Measurements from ENCODE around the gene MAFG.
"Not testable (repeated sequence)": the region's sequence is repeated elsewhere in the genome, so short reads cannot be mapped to it uniquely, and the experiment has no call there.

MAFG gene

DNA sequence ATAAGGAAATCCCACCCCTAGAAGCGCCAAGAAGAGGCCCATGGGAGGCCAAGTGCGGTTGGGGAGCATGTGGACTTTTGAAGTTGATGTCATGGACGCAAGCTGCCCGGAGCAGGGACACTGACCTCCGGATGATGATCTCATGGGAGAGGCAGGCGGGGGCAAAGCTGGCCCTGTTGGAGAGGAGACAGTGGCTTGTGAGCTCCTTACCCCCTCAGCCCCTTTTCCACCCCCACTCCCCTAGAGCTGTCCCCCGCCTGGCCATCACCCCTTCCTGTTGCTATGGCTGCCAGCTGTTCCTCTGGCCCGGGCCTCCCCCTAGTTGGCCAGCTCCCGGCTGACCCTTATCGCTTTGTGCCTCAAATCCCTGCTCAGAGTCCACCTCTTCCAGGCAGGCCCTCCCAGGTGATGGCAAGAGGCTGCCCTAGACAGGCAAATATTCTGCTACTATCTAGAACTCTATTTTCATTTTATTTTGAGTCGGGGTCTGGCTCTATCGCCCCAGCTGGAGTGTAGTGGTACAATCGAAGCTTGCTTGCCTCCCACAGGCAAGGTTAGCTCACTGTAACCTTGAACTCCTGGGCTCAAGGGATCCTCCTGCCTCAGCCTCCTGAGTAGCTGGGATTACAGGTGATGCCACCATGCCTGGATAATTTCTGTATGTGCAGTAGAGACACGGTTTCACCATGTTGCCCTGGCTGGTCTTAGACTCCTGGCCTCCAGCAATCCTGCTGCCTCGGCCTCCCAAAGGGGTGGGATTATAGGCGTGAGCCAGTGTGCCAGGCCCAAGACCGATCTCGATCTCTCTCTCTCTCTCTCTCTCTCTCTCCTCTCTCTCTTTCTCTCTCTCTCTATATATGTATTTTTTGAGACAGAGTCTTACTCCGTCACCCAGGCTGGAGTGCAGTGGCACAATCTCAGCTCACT, 26.9 kb upstream of the MAFG start:
- TF ChIP-seq ZFP30 (CRISPR knock-in tag; IDR thresholded peaks at IDR 0.05) = no peak
- TF ChIP-seq, protein P1, sequence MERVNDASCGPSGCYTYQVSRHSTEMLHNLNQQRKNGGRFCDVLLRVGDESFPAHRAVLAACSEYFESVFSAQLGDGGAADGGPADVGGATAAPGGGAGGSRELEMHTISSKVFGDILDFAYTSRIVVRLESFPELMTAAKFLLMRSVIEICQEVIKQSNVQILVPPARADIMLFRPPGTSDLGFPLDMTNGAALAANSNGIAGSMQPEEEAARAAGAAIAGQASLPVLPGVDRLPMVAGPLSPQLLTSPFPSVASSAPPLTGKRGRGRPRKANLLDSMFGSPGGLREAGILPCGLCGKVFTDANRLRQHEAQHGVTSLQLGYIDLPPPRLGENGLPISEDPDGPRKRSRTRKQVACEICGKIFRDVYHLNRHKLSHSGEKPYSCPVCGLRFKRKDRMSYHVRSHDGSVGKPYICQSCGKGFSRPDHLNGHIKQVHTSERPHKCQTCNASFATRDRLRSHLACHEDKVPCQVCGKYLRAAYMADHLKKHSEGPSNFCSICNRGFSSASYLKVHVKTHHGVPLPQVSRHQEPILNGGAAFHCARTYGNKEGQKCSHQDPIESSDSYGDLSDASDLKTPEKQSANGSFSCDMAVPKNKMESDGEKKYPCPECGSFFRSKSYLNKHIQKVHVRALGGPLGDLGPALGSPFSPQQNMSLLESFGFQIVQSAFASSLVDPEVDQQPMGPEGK (CRISPR knock-in tag; IDR thresholded peaks at IDR 0.05; ENCODE audit: borderline replicate concordance) = no peak
- TF ChIP-seq ZFP3 (CRISPR knock-in tag; IDR thresholded peaks at IDR 0.05) = no peak
- no peak for TF ChIP-seq RARB (CRISPR knock-in tag; IDR thresholded peaks at IDR 0.05)
- no peak for TF ChIP-seq ESRRG (CRISPR knock-in tag; IDR thresholded peaks at IDR 0.05)
- no peak for TF ChIP-seq SNAI2 (CRISPR knock-in tag; IDR thresholded peaks at IDR 0.05)
- TF ChIP-seq GLIS3 (CRISPR knock-in tag; IDR thresholded peaks at IDR 0.05) = no peak
- TF ChIP-seq OSR1 (CRISPR knock-in tag; IDR thresholded peaks at IDR 0.05) = no peak
- TF ChIP-seq, protein P2, sequence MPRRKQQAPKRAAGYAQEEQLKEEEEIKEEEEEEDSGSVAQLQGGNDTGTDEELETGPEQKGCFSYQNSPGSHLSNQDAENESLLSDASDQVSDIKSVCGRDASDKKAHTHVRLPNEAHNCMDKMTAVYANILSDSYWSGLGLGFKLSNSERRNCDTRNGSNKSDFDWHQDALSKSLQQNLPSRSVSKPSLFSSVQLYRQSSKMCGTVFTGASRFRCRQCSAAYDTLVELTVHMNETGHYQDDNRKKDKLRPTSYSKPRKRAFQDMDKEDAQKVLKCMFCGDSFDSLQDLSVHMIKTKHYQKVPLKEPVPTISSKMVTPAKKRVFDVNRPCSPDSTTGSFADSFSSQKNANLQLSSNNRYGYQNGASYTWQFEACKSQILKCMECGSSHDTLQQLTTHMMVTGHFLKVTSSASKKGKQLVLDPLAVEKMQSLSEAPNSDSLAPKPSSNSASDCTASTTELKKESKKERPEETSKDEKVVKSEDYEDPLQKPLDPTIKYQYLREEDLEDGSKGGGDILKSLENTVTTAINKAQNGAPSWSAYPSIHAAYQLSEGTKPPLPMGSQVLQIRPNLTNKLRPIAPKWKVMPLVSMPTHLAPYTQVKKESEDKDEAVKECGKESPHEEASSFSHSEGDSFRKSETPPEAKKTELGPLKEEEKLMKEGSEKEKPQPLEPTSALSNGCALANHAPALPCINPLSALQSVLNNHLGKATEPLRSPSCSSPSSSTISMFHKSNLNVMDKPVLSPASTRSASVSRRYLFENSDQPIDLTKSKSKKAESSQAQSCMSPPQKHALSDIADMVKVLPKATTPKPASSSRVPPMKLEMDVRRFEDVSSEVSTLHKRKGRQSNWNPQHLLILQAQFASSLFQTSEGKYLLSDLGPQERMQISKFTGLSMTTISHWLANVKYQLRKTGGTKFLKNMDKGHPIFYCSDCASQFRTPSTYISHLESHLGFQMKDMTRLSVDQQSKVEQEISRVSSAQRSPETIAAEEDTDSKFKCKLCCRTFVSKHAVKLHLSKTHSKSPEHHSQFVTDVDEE (CRISPR knock-in tag; IDR thresholded peaks at IDR 0.05) = no peak
- TF ChIP-seq, protein P3, sequence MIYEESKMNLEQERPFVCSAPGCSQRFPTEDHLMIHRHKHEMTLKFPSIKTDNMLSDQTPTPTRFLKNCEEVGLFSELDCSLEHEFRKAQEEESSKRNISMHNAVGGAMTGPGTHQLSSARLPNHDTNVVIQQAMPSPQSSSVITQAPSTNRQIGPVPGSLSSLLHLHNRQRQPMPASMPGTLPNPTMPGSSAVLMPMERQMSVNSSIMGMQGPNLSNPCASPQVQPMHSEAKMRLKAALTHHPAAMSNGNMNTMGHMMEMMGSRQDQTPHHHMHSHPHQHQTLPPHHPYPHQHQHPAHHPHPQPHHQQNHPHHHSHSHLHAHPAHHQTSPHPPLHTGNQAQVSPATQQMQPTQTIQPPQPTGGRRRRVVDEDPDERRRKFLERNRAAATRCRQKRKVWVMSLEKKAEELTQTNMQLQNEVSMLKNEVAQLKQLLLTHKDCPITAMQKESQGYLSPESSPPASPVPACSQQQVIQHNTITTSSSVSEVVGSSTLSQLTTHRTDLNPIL (CRISPR knock-in tag; IDR thresholded peaks at IDR 0.05; ENCODE audit: low read depth) = no peak
- TF ChIP-seq TCF4 (CRISPR knock-in tag; IDR thresholded peaks at IDR 0.05; ENCODE audit: borderline replicate concordance) = no peak
- no peak for TF ChIP-seq ZNF565 (CRISPR knock-in tag; conservative IDR thresholded peaks at IDR 0.05; ENCODE audit: low read depth)
- no peak for TF ChIP-seq TOX (CRISPR knock-in tag; IDR thresholded peaks at IDR 0.05; ENCODE audit: borderline replicate concordance)
- TF ChIP-seq, protein P4, sequence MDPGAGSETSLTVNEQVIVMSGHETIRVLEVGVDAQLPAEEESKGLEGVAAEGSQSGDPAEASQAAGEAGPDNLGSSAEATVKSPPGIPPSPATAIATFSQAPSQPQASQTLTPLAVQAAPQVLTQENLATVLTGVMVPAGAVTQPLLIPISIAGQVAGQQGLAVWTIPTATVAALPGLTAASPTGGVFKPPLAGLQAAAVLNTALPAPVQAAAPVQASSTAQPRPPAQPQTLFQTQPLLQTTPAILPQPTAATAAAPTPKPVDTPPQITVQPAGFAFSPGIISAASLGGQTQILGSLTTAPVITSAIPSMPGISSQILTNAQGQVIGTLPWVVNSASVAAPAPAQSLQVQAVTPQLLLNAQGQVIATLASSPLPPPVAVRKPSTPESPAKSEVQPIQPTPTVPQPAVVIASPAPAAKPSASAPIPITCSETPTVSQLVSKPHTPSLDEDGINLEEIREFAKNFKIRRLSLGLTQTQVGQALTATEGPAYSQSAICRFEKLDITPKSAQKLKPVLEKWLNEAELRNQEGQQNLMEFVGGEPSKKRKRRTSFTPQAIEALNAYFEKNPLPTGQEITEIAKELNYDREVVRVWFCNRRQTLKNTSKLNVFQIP (CRISPR knock-in tag; IDR thresholded peaks at IDR 0.05; ENCODE audit: borderline replicate concordance, low read depth) = no peak
- TF ChIP-seq ZC3H10 (CRISPR knock-in tag; IDR thresholded peaks at IDR 0.05) = no peak
- no peak for TF ChIP-seq CSDC2 (CRISPR knock-in tag; IDR thresholded peaks at IDR 0.05)
- TF ChIP-seq BACH2 (CRISPR knock-in tag; IDR thresholded peaks at IDR 0.05; ENCODE audit: borderline replicate concordance) = no peak
- TF ChIP-seq ZNF70 (CRISPR knock-in tag; IDR thresholded peaks at IDR 0.05) = no peak
- TF ChIP-seq ARNTL (CRISPR knock-in tag; IDR thresholded peaks at IDR 0.05; ENCODE audit: borderline replicate concordance, low read depth) = no peak
- no peak for ATAC-seq

DNA sequence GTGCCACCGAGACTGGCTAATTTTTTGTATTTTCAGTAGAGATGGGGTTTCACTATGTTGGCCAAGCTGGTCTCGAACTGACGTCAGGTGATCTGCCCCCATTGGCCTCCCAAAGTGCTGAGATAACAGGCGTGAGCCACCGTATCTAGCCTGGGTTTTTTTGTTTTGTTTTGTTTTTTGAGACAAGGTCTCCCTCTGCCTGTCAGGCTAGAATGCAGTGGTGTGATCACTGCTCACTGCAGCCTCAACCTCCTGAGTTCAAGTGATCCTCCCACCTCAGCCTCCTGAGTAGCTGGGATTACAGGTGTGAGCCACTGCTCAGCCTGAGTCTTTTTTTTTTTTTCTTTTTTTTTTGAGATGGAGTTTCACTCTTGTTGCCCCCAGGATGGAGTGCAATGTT, 25.9 kb upstream of the MAFG start:
- not testable (repeated sequence) for ATAC-seq

DNA sequence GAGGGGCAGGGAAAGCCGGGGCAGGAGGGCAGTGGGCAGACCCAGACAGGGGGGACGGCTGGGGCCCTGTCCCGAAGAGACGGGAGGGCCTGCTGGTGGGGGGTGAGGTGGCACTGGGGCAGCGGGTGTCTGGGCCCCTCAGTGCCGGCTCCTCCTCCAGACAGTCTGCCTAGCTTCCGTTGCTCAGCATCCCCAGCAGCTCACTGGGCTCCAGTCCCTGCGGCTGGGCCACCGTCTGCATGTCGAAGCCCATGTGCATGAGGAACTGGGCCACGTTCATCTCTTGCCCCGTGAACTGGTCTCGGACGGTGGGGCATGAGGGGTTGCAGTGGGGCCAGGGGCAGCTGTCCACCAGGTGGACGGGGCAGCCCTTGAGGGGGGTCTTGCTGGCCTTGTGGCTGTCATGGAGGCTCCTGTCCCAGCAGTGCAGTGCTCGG, 25.3 kb upstream of the MAFG start:
- TF ChIP-seq RARB (CRISPR knock-in tag; IDR thresholded peaks at IDR 0.05) (no peak), BACH2 (CRISPR knock-in tag; IDR thresholded peaks at IDR 0.05; ENCODE audit: borderline replicate concordance) (no peak), CSDC2 (CRISPR knock-in tag; IDR thresholded peaks at IDR 0.05) (no peak), ZNF565 (CRISPR knock-in tag; conservative IDR thresholded peaks at IDR 0.05; ENCODE audit: low read depth) (no peak)
- TF ChIP-seq, protein P1 (CRISPR knock-in tag; IDR thresholded peaks at IDR 0.05; ENCODE audit: borderline replicate concordance) = no peak
- no peak for ATAC-seq
